PC-3 (cell line): Measurements from ENCODE around the gene NR1I3. TPM values are rescaled to one million over a fixed set of nuclear protein-coding genes. Genes with fewer than 3 reads are reported as not detected.

Experiments
- ATAC-seq: fragments of 200-7000 bp; cut with Tn5 transposase; 2 replicates; pipeline ENCODE4 v1.9.1; 2020; ENCODE audit warnings: mild to moderate bottlenecking, moderate library complexity
- BruUV-seq: library from RNA; stranded (reverse); fragments of 400-500 nt; replicated peaks from 2 replicates; lab custom pipeline; 2021; lab: Mats Ljungman, UMichigan
- CTCF ChIA-PET: fragments of 300-600 bp; sonication (Branson Sonifier 250); formaldehyde crosslinking; loops from one replicate; lab custom pipeline; 2022; ENCODE audit warnings: antibody characterized with exemption; lab: Charles Lee
- POLR2A ChIA-PET: fragments of 300-600 bp; sonication (Branson Sonifier 250); formaldehyde crosslinking; loops from one replicate; lab custom pipeline; 2022; ENCODE audit warnings: antibody characterized with exemption; ENCODE audit not compliant: unreplicated experiment; lab: Charles Lee
- DNase-seq: peaks from one replicate; pipeline ENCODE4 v3.0.0-alpha.2; 2015
- H2AFZ ChIP-seq: fragments of 300-600 bp; sonication (generic); 2 replicates; pipeline ENCODE4 v1.6.0; 2016; ENCODE audit warnings: antibody characterized with exemption, low read length
- H3F3A ChIP-seq: fragments of 300-600 bp; sonication (generic); one replicate; pipeline ENCODE4 v1.6.0; 2017; ENCODE audit warnings: antibody characterized with exemption, low read length, control low read depth, mild to moderate bottlenecking; ENCODE audit not compliant: unreplicated experiment
- H3K27ac ChIP-seq: fragments of 300-600 bp; sonication (generic); 2 replicates; pipeline ENCODE4 v1.5.1; 2016; ENCODE audit warnings: mild to moderate bottlenecking, low read length
- H3K27me3 ChIP-seq: fragments of 300-600 bp; sonication (generic); 2 replicates; pipeline ENCODE4 v1.6.1; 2016; ENCODE audit warnings: low read length, mixed read lengths
- H3K36me3 ChIP-seq: fragments of 300-600 bp; sonication (generic); 2 replicates; pipeline ENCODE4 v1.6.1; 2016; ENCODE audit warnings: low read depth, mixed run types, low read length, mixed read lengths
- H3K4me1 ChIP-seq: fragments of 300-600 bp; sonication (generic); 2 replicates; pipeline ENCODE4 v1.5.1; 2016; ENCODE audit warnings: low read length; ENCODE audit not compliant: insufficient read depth
- H3K4me2 ChIP-seq: fragments of 300-600 bp; sonication (generic); 2 replicates; pipeline ENCODE4 v1.6.0; 2016; ENCODE audit warnings: low read length
- H3K4me3 ChIP-seq: fragments of 300-600 bp; sonication (generic); 2 replicates; pipeline ENCODE4 v1.5.1; 2016; ENCODE audit warnings: mild to moderate bottlenecking, low read length, mixed read lengths
- H3K79me2 ChIP-seq: fragments of 300-600 bp; sonication (generic); 2 replicates; pipeline ENCODE4 v1.6.1; 2017; ENCODE audit warnings: low read length, mixed read lengths
- H3K9ac ChIP-seq: fragments of 300-600 bp; sonication (generic); 2 replicates; pipeline ENCODE4 v1.6.0; 2016; ENCODE audit warnings: mild to moderate bottlenecking, low read length
- H3K9me2 ChIP-seq: fragments of 300-600 bp; sonication (generic); replicated peaks from 2 replicates; pipeline ENCODE4 v1.6.1; 2016; ENCODE audit warnings: mixed run types, low read length, mixed read lengths
- H3K9me3 ChIP-seq: fragments of 300-600 bp; sonication (generic); 2 replicates; pipeline ENCODE4 v1.6.1; 2016; ENCODE audit warnings: low read length, mixed read lengths
- H4K20me1 ChIP-seq: fragments of 300-600 bp; sonication (generic); 2 replicates; pipeline ENCODE4 v1.6.1; 2016; ENCODE audit warnings: low read length, mixed read lengths
- CTCF ChIP-seq: fragments of 300-600 bp; sonication (generic); conservative IDR thresholded peaks from 2 replicates; pipeline ENCODE4 v1.5.1; 2017; ENCODE audit warnings: antibody characterized with exemption, low read depth, mild to moderate bottlenecking, low read length
- EZH2 ChIP-seq: fragments of 300-600 bp; sonication (generic); IDR thresholded peaks from one replicate; pipeline ENCODE4 v1.6.1; 2017; ENCODE audit warnings: antibody characterized with exemption, mild to moderate bottlenecking, low read length; ENCODE audit not compliant: unreplicated experiment
- EZH2phosphoT487 ChIP-seq: fragments of 300-600 bp; sonication (generic); IDR thresholded peaks from 2 replicates; pipeline ENCODE4 v1.6.1; 2018; ENCODE audit warnings: mild to moderate bottlenecking, antibody characterized with exemption, low read length, borderline replicate concordance
- intact Hi-C: fragments of 100-400 bp; cut with micrococcal nuclease; formaldehyde crosslinking; loops from 2 replicates; pipeline ENCODE4 v1.9.0; 2023
- total RNA-seq: library from RNA; depleted of rRNA; stranded (reverse); fragments of >200 nt; gene quantifications from 2 replicates; pipeline ENCODE4 v1.2.3, GENCODE V29; 2014

Gene NR1I3
- total RNA-seq, 1 experiment from 2014 or later: not detected

- intact Hi-C loops: no loop called here
- POLR2A ChIA-PET: interaction anchor here (0.6 kb wide), 1 partner anchor 29 kb away, joined by 4 read pairs; no protein-coding TSS in a partner anchor
- no peaks in the 10 kb centered on the region for H3K27me3 ChIP-seq
These were observed 28.8 kb upstream of the NR1I3 start for GRCh38 chr1:161266836-161267235.

GRCh38 chr1:161266202-161266601, 28.2 kb upstream of the NR1I3 start:
- no peak overlapping the region for H3K4me2 ChIP-seq
- no peaks in the 10 kb centered on the region for H3F3A ChIP-seq
- intact Hi-C loops: no loop called here
- no peaks in the 10 kb centered on the region for H3K79me2 ChIP-seq
- ATAC-seq: peak; percentile 38; the same call in 1 of the 2 replicates
- H3K9me3 ChIP-seq: no peaks in the 10 kb centered on the region
- peak; percentile 41 for DNase-seq
- no peaks in the 10 kb centered on the region; the same call in 1 of the 2 replicates for H3K4me1 ChIP-seq
- CTCF ChIA-PET: no interaction called here
- no TSS peak for BruUV-seq
- TF ChIP-seq EZH2phosphoT487: no peak
- TF ChIP-seq CTCF: no peak
- TF ChIP-seq EZH2: no peak
- no peaks in the 10 kb centered on the region for H3K9me2 ChIP-seq
- no peaks in the 10 kb centered on the region for H3K27me3 ChIP-seq
- no peak overlapping the region for H3K4me3 ChIP-seq
- POLR2A ChIA-PET: no interaction called here
- no peak overlapping the region for H2AFZ ChIP-seq
- no peak overlapping the region for H3K9ac ChIP-seq
- no peaks in the 10 kb centered on the region for H3K36me3 ChIP-seq
- no peaks in the 10 kb centered on the region for H4K20me1 ChIP-seq
- no peak overlapping the region for H3K27ac ChIP-seq

More at GRCh38 chr1:161266836-161267235, 28.8 kb upstream of the NR1I3 start:
- H2AFZ ChIP-seq: no peak overlapping the region
- H3F3A ChIP-seq: no peaks in the 10 kb centered on the region
- no peaks in the 10 kb centered on the region for H3K36me3 ChIP-seq
- H3K9me2 ChIP-seq: no peaks in the 10 kb centered on the region
- no TSS peak for BruUV-seq
- no peaks in the 10 kb centered on the region for H3K79me2 ChIP-seq
- no peaks in the 10 kb centered on the region for H3K9me3 ChIP-seq
- TF ChIP-seq EZH2: no peak
- no peak for TF ChIP-seq CTCF
- TF ChIP-seq EZH2phosphoT487: no peak
- no peak for ATAC-seq
- no peak overlapping the region for H3K9ac ChIP-seq
- H3K4me3 ChIP-seq: no peak overlapping the region
- no peak overlapping the region for H3K4me2 ChIP-seq
- CTCF ChIA-PET: no interaction called here
- H3K4me1 ChIP-seq: no peaks in the 10 kb centered on the region; the same call in 1 of the 2 replicates
- no peaks in the 10 kb centered on the region for H4K20me1 ChIP-seq
- DNase-seq: no peak
- no peak overlapping the region for H3K27ac ChIP-seq

GRCh38 chr1:161265305-161265704, 27.3 kb upstream of the NR1I3 start:
- TF ChIP-seq CTCF (no peak), EZH2phosphoT487 (no peak), EZH2 (no peak)
- no peak for DNase-seq
- Histone ChIP-seq H3K27me3 (peaks cover 5% of the 10 kb centered on the region), H3F3A (no peaks in the 10 kb centered on the region), H3K4me3 (no peak overlapping the region), H3K27ac (no peak overlapping the region), H3K9ac (no peak overlapping the region), H3K9me2 (no peaks in the 10 kb centered on the region), H3K4me2 (no peak overlapping the region), H3K9me3 (no peaks in the 10 kb centered on the region), H2AFZ (no peak overlapping the region), H3K36me3 (no peaks in the 10 kb centered on the region), H3K4me1 (no peaks in the 10 kb centered on the region; the same call in 1 of the 2 replicates), H3K79me2 (no peaks in the 10 kb centered on the region), H4K20me1 (no peaks in the 10 kb centered on the region)
- BruUV-seq: no TSS peak
- no peak for ATAC-seq
- intact Hi-C loops: no loop called here
- POLR2A ChIA-PET: no interaction called here
- CTCF ChIA-PET: no interaction called here
